HG02840 (cell line): Measurements from ENCODE around the gene DYNLT2.
A peak's percentile ranks its signal among the peaks of the same experiment; 100 is the strongest.

Experiments used
- ATAC-seq: cut with Tn5 transposase; IDR thresholded peaks from one replicate; pipeline ENCODE4 v1.9.1; 2021; ENCODE audit warnings: mild to moderate bottlenecking, moderate library complexity, moderate number of reproducible peaks; ENCODE audit not compliant: unreplicated experiment, low FRiP score

The DYNLT2 gene

GRCh38 chr6:169751242-169752073 lies at the start of gene DYNLT2, which contains the start of gene ERMARD:
Gene DYNLT2 (minus strand): TSS chr6:169751572. CDS start chr6:169751458, 114 bp downstream.
Gene ERMARD (plus strand): TSS chr6:169751622. CDS start chr6:169751658, 36 bp downstream.
- peak; percentile 95 for ATAC-seq

- ATAC-seq: no peak
Measured at GRCh38 chr6:169800668-169801395, 49.5 kb upstream of the DYNLT2 start.

GRCh38 chr6:169800116-169800667 lies 48.8 kb upstream of the DYNLT2 start:
- ATAC-seq: no peak

- ATAC-seq: no peak
Measured at GRCh38 chr6:169799474-169799926, 48.1 kb upstream of the DYNLT2 start.

- no peak for ATAC-seq
Measured at GRCh38 chr6:169798764-169799473, 47.5 kb upstream of the DYNLT2 start.

GRCh38 chr6:169795196-169795595 lies 43.8 kb upstream of the DYNLT2 start:
- ATAC-seq: no peak

- ATAC-seq: no peak
Measured at GRCh38 chr6:169794317-169795055, 43.1 kb upstream of the DYNLT2 start.

- no peak for ATAC-seq
Measured at GRCh38 chr6:169793408-169793807, 42.0 kb upstream of the DYNLT2 start.

- ATAC-seq: no peak
Measured at GRCh38 chr6:169792306-169793015, 41.1 kb upstream of the DYNLT2 start.

- no peak for ATAC-seq
Measured at GRCh38 chr6:169791721-169792131, 40.4 kb upstream of the DYNLT2 start.

- peak; percentile 97 for ATAC-seq
Measured at GRCh38 chr6:169789944-169790927, 38.9 kb upstream of the DYNLT2 start.

- no peak for ATAC-seq
Measured at GRCh38 chr6:169789146-169789943, 38.0 kb upstream of the DYNLT2 start.

GRCh38 chr6:169788809-169789145 lies 37.4 kb upstream of the DYNLT2 start:
- ATAC-seq: no peak

GRCh38 chr6:169787797-169788196 lies 36.4 kb upstream of the DYNLT2 start:
- no peak for ATAC-seq

GRCh38 chr6:169786349-169786748 lies 35.0 kb upstream of the DYNLT2 start:
- ATAC-seq: no peak

- ATAC-seq: no peak
Measured at GRCh38 chr6:169785566-169785965, 34.2 kb upstream of the DYNLT2 start.

GRCh38 chr6:169784821-169785340 lies 33.5 kb upstream of the DYNLT2 start:
- ATAC-seq: no peak
